T-helper 1 cell (primary cell): ENCODE data around the gene RBBP8NL.
"Not testable (repeated sequence)": the region's sequence is repeated elsewhere in the genome, so short reads cannot be mapped to it uniquely, and the experiment has no call there.

Experiments used
- DNase-seq, 5 donors: peaks; one replicate each; pipeline ENCODE4 v3.0.0-alpha.2; 2012 to 2020

RBBP8NL gene

GRCh38 chr20:62390317-62391164 lies 36.8 kb downstream of the RBBP8NL start:
- DNase-seq = no peak

- no peak for DNase-seq
These were observed 37.7 kb downstream of the RBBP8NL start for GRCh38 chr20:62389601-62390087.

DNA sequence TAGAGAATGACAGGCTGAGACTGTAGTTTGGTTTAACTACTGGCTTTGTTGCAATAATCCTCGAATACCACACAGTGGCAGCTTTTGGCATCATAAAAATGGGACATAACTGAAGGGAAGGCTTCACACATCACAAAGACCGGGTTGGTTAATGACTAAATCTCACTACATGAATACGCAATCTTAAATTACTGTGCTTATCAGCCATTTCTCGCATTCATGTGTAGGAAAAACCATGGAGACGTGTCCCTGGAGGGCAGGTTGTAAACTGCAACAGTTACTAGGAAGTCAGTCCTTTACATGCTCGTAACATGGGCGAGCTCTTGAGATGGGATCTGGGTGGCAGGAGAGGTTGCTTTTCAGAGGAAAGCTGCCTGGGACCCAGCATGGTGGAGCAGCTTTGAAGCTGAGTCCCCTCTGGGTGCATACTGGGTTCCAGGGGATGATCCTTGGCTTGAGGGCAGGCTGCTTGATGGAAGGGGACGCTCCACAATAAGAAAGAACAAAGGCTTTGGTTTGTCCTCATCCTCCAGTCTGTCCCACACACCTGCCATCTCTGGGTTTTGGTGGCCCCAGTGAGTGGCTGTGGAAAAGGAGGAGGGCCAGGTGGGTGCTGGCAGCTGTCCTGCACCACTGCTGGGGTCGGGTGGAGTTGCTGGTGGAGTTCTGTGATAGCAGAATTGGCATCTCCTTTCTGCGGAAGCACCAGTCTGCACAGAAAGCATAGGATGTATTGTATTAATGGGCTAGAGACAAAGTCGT lies 38.3 kb downstream of the RBBP8NL start:
- no peak for DNase-seq

DNA sequence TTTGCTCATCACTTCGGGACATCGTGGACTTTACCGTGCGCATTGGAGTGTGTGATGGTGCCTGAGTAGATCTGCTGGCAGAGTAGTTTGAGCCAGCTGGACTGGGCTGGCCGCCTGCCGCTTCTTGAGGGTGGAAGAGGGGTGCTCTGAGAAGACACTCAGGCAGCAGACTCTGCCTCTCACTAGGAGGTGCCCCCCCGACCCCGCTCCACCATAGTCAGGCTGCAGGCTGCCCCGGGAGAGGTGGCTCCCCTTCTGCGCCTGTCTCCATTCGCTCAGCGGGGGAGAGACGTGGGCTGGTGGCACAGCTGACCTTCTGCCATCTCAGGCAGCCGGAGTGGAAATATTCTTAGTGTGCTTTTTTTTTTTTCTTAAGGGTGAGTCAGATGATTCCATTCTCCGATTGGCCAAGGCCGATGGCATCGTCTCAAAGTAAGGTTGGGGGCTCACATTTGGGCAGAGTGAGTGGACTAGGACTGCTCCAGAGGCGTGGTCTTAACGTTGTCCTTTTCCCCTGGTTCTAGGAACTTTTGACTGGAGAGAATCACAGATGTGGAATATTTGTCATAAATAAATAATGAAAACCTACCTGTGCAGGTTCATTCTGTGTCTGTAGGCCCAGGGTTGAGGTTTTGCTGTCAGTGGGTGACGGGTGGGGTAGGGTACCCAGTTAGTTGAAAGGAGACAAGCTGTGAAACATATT lies 39.3 kb downstream of the RBBP8NL start:
- no peak for DNase-seq

GRCh38 chr20:62387219-62387913 lies 40.0 kb downstream of the RBBP8NL start:
- no peak for DNase-seq

DNA sequence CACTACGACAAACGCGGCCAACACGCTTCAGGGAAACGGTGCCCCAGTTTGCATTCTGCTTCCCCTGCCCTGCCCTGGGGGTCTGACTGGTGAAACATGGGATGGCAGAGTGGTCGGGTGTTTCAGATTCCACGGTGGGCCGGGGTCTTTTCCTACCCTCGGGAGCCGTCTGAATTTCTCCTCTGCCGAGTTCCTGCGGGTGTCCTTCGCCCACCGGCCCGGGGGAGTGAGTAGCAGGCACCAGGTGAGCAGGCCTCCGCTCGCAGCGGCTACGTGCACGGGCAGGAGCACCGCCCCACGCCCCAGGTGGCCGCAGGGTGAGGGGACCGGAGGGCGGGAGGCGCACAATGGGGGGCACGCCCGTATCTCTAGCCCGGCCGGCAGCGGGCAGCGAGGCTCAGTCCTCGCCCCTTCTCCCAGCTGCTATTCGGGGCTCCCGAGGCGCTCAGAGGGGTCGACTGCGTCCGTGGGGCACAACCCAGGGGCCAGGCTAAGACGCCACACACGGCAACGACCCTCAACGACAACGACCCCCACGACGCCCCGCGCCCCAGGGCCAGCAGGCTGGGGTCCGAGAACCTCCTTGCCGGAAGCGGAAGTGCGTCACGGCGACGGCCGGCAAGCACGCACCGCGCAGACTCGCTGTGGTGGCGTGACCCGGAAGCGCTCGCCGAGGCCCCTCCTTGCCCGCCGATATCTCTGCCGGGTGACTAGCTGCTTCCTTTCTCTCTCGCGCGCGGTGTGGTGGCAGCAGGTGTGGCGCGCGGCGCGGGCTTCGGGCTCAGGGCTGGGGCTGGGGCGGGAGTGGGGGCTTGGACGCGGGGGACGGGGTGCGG lies 40.7 kb downstream of the RBBP8NL start, which contains the start of gene RPS21:
TSS of gene RPS21 (plus strand) at position 721 of the 836 bp plus-strand sequence. CDS start 236 bp downstream, outside the sequence.
- peak; percentile 87 to 94 (median 91) for DNase-seq

GRCh38 chr20:62382306-62383198 lies 44.8 kb downstream of the RBBP8NL start:
- DNase-seq = peak; percentile 50 to 72 (median 70)

- DNase-seq = no peak
These were observed 45.5 kb downstream of the RBBP8NL start for GRCh38 chr20:62381842-62382241.

DNA sequence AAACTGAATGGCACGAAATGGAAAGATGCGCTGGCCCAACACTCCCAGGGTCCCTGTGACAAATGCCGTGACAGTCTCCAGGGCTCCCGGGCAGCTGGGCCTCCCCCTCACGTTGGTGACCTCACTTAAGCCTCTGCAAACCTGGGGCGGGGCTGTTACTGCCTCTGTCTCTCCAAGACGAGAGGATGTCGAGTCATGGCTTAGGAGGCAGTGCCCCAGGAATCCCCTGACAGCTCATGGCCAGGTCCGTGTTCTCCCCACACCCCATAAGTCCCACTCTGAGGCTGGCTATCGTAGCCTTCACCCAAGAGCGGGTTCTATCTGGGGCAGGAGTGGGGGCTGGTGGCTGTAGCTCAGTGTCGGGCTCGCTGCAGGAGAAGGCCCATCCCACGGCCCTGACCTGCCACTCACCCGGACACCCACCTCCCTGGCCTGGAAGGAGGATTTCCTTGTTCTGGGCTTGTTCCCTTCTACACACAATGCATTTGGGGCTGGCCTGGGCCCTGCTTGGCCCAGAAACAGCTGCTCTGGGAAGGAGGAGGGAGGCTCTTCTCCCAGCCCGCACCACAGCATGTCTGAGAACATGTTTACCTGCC lies 46.0 kb downstream of the RBBP8NL start:
- no peak for DNase-seq

GRCh38 chr20:62378215-62378614 lies 49.1 kb downstream of the RBBP8NL start:
- DNase-seq = no peak

DNA sequence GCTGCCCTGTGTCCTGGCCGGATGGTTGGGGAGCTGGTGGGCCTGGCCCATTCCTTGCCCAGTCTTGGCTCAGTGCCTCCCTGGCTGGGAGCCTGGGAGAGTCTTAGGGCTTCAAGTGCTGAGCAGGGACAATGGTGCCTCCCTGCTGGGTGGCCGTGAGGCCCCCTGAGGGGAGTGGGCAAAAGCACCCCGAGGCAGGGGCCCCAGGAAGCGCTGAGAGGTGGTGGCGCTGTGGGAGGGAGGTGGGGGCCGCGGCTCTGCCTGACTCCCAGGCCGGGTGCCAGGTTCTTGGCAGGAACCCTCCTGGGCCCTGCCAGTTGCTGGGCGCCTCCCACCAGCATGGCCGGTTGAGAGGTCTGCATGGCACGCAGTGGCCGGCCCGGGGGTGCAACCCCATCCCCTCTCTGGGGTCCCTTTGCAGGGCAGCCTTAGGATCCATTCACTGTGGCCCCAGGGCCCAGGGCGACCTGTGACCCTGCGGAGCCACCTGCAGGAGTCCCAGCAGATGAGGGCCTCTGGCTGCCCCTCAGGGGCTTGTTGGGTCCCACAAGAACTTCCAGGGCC lies 49.6 kb downstream of the RBBP8NL start:
- DNase-seq = no peak

DNA sequence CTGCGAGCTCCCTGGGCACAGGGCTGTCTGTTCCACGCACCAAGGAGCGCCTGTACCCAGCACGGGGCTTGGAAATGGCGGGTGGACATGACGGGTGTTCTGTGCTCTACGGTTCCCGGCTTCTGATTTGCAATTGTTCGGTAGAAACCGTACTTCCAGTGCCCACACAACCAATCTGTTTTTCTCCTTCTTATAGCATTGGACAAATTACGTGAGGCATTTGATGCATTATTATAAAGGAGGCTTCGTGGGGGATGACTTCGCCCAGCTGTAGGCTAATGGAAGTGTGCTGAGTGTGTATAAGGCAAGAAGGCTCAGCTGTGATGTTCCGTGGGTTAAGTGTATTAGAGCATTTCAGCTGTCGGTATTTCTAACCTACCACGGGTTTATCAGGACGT lies 50.3 kb downstream of the RBBP8NL start:
- DNase-seq = no peak

GRCh38 chr20:62376112-62377063 lies 51.0 kb downstream of the RBBP8NL start:
- DNase-seq = no peak

GRCh38 chr20:62374331-62375152 lies 52.8 kb downstream of the RBBP8NL start:
- DNase-seq = no peak

DNA sequence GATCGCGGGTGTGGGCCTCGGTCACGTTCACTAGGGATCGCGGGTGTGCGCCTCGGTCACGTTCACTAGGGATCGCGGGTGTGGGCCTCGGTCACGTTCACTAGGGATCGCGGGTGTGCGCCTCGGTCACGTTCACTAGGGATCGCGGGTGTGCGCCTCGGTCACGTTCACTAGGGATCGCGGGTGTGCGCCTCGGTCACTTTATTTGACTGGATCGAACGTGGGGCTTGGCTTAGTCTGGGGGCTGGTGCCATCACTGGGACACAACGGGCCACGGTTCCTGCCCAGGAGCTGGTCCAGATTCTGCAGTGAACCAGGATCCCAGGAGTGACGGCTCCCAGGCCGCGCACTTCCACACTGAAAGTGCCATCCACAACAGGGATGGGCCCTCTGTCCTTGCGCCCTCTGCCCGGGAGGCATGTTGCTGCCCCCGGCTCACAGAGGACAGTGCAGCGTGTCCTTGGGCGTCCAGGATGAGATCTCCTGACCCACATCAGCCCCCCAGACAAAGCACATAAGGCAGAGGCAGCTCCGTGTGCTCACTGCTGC lies 53.6 kb downstream of the RBBP8NL start:
- DNase-seq = not testable (repeated sequence)

DNA sequence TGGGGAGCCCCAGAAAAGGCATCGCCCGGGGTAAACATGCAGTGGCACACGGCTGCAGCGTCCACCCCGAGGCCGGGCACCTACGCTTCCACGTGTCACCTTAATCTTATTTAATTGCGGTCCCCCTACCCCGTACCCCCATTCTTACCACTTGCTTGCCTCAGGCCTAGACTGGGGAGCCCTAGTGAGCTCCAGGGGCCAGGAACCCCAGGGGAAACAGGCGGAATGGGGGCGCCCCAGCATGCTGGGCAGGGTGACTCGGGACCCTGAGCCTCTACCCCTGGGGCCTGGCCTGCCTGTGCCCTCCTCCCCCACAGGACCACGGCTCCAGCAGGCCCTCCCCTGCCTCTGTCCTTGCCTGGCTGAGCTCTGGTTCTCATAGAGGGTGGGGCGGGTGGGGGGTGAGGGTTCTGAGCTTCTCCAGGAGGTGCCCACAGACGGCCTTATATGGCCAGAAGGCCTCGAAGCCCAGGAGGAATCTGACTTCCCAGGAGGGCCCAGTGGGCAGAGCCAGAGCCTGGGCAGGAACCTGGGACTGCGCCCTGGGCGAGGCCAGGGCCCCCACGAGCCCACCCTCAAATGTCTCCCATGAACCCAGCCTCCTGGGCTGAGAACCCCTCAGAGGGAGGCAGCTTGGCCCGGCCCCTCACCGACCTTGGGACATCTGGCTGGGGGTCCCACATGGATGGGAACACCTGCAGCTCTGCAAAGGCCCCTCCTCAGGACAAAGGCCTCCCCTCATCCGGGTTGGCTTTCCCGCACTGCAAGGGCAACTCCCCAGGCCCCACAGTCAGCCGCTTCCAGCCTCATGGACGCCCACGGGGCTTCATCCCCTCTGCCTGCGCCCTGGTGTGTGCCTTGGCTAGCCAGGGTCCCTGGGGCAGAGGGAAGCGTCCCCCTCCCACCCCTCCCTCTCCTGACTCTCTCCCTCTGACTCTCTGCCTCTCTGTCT lies 55.0 kb downstream of the RBBP8NL start:
- no peak for DNase-seq
